DMS114 treated with DMSO at 0.1 percent for 48 hours (cell line): ENCODE data around the gene CD7.
"Not testable (repeated sequence)": the region's sequence is repeated elsewhere in the genome, so short reads cannot be mapped to it uniquely, and the experiment has no call there.

Source experiments
- DNase-seq: peaks from one replicate; lab custom pipeline; 2025; ENCODE audit not compliant: unreplicated experiment; lab: John Stamatoyannopoulos, UW

The CD7 gene

DNA sequence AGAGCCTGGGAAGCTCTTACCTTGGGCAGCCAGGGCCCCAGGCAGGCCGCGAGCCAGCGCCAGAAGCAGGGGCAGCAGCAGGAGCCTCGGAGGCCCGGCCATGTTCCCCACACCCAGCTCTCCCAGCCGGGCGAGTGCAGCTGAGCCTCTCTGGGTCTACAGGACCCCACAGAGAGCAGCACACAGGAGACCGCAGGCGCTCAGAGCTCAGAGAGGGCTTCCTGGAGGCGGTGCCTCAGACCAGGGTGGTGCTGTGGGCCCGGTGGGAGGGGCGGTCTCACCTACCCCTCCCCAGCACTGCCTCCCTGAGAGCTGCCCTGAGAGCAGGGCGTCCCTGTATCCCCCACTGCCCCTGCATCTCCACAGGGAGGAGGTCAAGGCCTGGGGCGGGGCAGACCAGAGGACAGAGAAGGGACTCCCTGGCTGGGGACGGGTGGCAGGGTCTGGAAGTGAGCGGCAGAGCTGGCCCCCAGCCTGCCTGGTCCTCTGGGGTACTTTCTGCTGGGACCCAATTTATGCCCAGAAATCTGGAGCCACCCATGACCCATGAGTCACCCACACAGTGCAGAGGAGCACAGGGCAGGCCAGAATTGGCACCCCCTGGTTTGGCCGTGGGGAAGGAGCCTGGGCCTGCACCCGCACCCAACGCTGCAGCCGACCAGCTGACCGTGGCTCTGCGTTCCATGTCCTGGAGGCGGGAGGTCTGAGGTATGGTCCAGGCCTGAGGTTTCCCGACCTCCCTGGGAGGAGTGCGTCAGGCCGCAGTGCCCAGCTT lies at the start of gene CD7:
TSS of gene CD7 (minus strand) at position 215 of the 775 bp plus-strand sequence. CDS start at position 102, 113 bp downstream.
- no peak for DNase-seq

DNA sequence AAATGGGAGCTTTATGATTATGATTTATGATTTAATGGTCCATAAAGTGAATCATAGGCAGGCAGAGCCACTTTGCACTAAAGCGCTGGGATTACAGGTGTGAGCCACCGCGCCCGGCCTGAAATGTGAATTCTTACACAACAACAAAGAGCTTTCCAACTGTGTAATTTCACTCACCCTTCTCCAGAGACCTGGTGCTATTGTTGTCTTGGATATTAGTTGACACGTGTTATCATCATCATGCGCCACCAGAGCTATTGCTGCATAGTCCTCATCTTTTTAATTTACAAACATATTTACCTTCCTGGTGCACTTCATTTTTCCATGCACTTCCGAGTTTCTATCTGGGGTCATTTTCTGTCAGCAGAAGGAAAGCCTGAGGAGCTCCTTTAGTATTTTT lies 49.3 kb upstream of the CD7 start:
- DNase-seq: no peak

DNA sequence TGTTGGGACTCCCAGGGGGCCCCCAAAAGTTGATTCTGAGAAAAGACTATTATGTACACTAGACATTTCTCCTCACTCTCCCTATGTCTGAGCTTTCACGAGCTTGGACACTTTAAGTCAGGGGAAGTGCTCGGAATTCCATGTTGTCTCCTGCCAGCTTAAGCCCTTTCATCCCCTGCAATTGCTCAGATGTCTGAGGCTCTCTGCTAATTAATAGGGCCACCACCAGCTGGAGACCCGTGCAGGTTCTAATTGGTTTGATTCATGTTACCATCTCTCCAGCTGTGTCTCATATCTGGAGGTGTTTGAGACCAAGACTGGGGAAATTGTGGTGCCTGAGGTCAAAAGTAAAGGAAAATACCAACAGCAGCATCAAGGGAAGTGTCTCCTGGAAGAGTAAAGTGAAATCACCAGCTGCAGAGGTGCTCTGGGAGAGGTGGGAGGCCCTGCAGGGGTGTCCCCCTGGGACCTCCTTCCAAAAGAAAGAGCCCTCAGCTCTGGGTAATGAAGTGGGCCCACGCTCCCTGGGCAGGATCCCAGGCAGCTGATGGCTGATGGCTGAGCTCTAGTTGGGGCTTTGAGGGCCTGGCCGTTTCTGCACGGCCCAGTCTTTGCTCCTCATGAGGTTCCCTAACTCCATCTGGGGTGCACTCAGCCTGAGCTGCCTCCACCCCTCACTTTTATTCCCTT lies 48.3 kb upstream of the CD7 start:
- DNase-seq: no peak

DNA sequence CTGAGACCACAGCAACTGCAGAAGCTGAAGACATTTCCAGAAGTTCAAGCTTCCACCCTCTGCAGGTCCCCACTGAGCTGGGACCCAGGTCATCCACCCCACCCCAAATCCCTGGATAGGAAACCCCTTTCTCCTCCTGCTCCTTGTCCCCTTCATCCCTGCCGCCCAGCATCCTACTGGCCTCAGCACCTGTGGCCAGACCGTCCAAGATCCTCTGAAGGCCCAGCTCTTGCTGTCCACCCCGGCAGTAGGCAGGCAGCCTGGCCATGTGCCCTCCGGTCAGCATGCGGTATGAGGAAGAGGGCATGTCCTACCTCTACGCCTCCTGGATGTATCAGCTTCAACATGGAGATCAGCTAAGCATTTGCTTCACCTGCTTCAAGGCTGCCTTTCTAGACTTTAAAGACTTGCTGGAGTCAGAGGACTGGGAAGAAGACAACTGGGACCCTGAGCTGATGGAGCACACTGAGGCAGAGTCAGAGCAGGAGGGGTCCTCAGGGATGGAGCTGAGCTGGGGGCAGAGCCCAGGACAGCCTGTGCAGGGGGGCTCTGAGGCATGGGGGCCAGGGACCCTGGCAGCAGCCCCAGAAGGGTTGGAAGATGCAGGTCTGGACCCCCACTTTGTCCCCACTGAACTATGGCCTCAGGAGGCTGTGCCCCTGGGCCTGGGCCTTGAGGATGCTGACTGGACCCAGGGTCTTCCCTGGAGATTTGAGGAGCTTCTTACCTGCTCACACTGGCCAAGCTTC lies 44.7 kb upstream of the CD7 start:
- no peak for DNase-seq

DNA sequence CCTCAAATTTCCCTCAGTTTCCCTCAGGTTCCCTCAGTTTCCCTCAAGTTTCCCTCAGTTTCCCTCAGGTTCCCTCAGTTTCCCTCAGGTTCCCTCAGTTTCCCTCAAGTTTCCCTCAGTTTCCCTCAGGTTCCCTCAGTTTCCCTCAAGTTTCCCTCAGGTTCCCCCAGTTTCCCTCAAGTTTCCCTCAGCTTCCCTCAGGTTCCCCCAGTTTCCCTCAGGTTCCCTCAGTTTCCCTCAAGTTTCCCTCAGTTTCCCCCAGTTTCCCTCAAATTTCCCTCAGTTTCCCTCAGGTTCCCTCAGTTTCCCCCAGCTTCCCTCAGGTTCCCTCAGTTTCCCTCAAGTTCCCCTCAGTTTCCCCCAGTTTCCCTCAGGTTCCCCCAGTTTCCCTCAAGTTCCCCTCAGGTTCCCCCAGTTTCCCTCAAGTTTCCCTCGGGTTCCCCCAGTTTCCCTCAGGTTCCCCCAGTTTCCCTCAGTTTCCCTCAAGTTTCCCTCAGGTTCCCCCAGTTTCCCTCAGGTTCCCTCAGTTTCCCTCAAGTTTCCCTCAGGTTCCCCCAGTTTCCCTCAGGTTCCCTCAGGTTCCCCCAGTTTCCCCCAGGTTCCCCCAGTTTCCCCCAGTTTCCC lies 42.2 kb upstream of the CD7 start:
- not testable (repeated sequence) for DNase-seq

DNA sequence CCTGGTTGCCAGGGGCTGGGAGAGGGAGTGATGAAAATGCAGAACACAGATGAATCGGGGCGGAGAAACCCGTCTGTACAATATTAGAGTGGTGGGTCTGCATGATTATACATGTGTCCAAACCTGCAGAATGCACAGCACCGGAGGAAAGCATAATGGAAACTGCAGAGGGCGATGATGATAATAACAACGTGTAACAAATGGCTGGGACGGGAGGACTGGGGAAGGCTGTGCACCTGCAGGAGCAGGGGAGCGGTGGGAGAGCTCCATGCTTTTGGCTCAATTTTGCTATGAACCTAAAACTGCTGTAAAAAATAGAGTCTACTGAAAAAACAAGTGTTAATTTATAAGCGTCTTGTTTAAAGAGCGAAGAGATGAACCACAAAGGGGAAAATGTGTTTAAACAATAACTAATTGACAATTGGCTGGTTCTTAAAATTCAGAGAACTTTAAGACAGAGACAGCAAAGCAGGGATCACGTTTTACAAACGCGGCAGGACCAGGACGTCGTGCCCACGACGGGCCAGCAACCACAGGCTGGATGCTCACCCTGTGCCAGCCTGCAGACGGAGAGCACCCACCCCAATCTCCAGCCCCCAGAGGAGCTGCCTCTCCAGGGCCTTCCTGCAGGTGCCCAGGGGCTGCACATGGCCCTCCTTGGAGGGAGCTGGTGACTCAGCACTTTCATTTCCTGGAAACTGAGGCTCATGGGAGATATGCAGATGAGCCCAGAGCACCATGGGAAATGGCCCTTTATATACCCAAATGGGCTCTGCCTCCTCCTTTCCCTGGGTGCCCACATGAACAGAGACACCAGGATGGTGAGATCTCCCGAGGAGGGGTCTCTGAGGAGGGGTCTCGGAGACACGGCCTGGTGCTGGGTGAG lies 41.3 kb upstream of the CD7 start, which contains the start of gene TEX19:
TSS of gene TEX19 (plus strand) at position 783 of the 886 bp plus-strand sequence. CDS start 2,904 bp downstream, outside the sequence.
- DNase-seq: no peak

DNA sequence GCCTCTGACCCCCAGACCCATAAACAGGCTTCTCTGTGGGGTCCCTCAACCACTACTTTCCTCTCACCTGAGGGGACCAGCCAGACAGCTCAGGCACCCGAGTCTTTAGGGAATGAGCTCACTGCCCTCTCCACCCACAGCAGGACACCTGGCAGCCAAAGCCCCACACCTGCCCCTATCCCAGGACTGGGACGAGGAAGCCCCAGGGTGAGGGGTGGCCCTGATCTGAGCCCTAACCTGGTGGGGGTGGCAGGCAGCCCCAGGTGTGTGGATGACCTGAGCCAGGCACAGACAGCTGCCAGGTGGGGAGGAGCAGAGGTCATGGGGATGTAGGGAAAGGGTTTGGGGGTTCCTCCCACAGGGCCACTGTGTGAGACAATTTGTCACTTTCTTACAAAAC lies 40.0 kb upstream of the CD7 start:
- DNase-seq: no peak

DNA sequence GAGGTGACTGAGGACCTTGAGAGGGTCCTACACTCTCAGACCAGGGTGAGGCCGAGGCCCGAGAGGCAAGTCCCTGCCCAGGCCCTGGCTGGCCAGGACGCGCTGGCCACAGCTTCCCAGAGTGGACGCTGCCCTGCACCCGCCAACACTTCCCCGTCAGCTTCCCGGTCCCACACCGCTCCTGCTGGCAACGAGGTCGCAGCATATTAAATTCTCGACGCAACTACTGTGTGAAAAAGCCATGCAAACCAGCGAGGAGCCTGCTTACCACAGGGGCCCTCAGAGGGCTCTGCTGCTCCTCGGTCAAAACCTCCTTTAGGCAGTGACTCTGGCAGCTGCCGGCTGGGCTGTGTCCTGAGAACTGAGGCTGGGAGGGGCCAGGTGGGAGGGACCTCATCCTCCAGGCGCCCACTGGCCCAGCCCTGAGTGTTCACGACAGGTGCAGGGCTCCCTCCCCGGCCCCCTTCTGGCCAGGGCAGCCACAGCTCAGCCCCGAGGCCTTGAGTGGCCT lies 39.5 kb upstream of the CD7 start:
- DNase-seq: no peak

DNA sequence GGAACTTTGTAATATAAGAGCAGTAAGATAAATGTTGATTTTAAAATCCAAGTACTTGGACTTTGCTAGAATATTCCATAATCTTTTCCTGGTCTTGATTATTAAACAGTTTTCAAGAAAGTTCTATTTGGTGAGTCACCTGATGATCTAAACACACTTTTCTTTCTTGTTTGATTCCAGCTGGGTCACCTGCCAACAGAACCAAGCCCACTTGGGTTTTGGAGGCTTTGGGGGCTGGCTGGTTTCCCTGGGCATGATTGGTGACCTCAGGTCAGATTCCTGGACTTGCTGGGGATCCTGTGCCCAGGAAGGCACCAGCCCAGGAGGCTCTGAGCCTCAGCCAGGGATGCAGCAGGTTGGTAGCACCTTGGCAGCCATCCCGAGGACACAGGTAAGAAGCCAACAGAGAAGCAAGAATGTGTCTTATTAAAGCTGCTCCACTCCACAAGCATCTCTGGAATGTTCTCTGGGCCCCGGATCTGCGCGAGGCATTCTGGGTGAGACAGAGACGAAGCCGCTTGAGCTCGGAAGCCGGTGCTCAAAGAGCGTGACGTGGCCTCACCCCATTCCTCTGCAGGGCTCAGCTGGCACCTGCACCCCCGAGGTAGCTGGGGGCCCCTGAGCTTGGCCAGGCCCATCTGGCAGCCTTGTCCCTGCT lies 38.5 kb upstream of the CD7 start:
- DNase-seq: no peak

DNA sequence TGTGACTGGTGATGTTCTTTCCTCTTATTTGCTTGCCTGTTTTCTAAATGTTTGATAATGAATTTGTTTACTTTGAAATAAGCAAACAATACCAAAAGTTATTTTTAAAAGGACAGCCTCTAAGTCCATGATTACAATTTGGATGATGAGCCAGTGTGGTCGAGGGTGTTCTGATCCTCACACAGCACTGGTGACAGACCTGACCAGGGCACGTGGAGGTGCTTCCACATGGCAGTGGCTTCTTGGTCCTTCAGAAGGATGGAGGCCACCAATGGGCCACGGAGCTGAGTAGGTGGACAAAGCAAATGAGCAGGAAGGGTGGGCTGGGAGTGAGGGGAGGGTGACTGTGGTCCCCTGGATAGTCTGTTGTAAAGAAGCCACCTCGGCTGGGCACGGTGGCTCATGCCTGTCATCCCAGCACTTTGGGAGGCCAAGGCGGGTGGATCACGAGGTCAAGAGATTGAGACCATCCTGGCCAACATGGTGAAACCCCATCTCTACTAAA lies 37.4 kb upstream of the CD7 start:
- DNase-seq: no peak

DNA sequence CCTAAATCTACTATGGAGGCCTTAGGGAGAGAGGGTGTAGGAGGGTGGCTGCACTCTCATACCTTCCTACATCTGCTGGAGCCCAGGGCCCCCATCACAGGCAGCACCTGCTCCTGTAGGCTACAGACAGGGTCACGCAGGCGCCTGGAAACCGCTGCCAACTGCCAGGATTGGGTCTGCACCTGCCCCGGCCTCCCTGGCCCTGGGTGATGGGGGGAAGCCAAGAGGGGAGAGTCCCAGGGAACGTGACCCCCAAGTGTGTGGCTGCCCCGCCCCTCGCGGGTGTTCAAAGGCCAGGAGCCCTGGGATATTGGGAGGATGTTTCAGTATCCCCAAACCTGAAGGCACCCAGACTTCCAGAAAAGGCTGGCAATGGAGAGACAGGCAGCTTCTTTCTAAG lies 36.1 kb upstream of the CD7 start:
- DNase-seq: no peak

DNA sequence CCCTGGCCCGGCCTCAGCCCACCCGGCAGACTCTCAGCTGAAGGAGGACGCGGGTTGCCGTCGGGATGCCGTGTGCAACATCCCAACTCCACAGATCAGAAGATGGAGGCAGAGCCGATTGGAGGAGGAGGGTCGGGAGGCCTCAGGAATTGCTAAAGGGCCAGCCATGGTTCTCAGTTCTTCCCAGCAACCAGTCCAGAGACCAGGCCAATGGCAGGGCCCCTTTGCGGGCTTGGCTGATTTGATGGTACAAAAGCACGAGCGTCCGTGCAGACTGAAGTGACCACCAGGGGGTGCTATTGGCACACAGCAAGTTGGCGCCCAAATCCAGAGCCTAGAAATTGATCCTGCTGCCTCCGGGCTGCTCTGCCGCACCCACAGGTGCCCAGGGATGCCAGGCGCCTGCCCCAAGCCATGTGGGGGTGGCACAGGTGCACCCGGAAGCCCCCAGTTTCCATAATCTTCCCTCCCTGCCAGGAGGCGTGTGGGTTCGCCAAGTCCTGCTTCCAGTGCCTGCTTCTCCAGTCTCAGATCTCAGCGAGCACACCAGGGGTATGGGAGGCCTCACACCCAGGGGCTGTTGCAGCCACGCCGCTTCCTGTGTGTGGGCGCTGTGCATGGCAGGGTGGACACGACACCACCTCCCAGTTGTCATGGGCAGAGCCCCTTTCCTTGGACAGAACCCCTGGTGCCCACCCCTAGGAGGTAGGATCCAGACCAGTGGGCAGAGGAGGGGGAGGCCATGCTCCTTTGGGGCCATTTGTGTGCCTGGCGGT lies 34.5 kb upstream of the CD7 start:
- peak; percentile 68 for DNase-seq

DNA sequence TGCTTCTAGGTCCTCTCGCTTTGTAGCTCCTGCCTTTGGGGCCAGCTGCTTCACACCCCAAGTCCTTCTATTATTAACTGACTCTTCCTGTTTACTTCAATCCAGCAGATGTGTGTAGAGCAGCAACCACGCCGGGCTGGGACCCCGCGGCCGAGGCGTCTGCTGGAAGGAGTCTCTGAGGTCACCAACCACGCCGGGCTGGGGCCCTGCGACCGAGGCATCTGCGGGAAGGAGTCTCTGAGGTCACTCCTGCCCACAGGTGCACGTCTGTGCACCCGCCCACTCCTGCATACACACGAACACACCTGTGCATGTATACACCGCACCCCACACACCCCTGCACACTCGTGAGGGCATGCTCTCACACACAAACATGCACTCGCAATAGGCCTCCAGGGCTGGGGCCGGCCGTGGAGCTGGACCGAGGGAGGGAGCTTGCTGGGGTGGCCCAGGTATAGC lies 33.9 kb upstream of the CD7 start:
- DNase-seq: no peak

DNA sequence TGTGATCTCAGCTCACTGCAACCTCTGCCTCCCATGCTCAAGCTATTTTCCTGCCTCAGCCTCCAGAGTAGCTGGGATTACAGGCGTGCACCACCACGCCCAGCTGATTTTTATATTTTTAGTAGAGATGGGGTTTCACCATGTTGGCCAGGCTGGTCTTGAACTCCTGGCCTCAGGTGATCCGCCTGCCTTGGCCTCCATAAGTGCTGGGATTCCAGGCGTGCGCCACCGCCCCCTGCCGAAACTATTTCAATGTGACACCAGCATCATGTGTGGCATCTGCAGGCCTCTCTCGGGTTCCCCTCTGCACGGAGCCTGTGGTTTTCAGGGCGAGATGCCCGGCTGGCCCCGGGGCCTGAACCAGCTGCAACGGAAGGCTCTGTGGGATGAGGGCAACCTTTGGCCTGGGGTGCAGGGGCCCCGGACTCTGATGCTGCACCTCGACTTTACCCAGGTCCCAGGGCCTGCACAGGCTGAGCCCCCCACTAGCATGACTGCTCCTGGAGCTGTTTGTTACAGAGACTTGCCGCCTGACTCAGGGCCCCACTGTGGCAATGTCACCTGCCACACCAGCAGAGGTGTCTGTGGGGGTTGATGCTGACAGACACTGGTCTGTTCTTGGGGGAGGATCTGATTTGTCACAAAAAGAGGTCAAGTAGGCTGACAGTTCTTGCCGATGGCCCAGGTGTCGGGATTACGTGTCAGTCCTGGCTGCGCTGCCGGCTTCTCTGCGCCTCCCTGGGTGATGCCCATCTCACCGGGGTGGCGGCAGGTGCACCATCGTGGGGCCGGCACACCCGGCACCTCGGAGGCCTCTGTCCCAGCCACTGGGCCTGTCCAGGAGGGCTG lies 33.0 kb upstream of the CD7 start:
- no peak for DNase-seq

DNA sequence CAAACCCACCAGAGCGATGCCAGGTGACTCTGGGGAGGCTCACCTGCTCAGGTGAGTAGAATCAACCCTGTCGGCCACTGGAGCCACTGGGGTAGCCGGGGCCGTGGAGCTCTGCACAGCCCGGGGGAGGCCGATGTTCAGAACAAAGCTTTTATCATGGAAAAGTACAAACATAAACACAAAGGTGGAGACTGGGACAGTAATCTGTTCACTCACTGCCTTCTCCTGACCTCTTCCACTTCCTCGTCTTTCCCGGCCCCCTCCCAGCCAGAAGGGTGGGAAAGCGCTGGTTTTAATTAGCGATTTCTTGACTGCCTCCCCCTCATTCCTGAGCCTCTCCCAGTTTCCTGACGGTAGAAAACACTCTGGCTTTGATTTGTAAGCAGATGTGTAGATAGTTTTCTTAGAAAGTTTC lies 31.9 kb upstream of the CD7 start:
- no peak for DNase-seq

DNA sequence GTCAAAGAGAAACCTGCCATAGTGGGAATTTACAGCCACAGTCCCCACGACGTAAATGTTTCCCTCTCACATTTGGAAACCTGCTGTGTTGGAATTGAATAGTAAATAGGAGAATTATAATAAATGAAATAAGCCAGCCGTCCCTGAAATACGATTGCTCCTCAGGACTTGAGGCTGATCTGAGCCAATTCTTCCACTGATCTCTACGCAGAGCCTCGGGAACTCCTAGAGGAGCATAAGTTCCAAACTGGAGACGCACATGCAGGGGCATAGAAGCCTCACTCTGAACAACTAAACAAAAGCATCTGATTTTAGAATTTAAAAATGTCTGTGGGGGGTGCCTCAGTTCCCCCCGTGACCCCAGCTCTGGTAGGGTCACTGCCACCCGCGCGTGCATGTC lies 31.5 kb upstream of the CD7 start:
- no peak for DNase-seq

DNA sequence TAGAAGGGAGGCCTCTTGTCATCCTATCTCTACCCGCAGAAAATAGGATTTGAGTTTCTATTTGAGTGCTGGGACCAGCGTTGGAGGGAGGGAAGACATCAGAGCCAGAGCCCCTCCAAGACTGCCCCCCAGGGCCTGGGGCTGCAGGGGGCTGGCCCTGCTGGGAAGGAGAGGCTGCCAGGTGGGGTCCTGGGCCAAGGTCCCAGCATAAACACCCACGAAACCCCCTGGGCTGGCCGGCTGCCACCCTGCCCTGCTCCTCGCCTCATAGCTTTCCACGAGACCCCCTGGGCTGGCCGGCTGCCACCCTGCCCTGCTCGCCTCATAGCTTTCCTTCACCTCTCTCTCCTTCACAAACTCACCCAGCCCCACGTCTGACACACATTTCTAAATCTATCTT lies 31.0 kb upstream of the CD7 start:
- DNase-seq: no peak

DNA sequence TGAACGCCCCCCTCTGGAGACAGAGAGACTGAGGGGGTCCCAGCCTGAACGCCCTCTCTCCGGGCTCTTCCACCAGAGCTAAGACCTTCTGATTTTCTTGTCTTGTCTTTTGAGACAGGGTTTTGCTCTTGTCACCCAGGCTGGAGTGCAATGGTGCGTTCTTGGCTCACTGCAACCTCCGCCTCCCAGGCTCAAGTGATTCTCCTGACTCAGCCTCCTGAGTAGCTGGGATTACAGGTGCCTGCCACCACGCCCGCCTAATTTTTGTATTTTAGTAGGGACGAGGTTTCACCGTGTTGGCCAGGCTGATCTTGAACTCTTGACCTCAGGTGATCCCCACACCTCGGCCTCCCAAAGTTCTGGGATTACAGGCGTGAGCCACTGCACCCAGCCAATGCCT lies 30.6 kb upstream of the CD7 start:
- DNase-seq: not testable (repeated sequence)
